GM12801 (cell line): ENCODE results near the gene LRCH1.

Source experiments
- TF ChIP-seq, protein P1 (sequence below): IDR thresholded peaks from one replicate; pipeline ENCODE4 v1.5.1; 2011; ENCODE audit warnings: control low read depth; ENCODE audit not compliant: insufficient read length; ENCODE audit errors: extremely low read depth

LRCH1 gene

GRCh38 chr13:46620029-46620428, 67.1 kb downstream of the LRCH1 start:
- TF ChIP-seq, protein P1, sequence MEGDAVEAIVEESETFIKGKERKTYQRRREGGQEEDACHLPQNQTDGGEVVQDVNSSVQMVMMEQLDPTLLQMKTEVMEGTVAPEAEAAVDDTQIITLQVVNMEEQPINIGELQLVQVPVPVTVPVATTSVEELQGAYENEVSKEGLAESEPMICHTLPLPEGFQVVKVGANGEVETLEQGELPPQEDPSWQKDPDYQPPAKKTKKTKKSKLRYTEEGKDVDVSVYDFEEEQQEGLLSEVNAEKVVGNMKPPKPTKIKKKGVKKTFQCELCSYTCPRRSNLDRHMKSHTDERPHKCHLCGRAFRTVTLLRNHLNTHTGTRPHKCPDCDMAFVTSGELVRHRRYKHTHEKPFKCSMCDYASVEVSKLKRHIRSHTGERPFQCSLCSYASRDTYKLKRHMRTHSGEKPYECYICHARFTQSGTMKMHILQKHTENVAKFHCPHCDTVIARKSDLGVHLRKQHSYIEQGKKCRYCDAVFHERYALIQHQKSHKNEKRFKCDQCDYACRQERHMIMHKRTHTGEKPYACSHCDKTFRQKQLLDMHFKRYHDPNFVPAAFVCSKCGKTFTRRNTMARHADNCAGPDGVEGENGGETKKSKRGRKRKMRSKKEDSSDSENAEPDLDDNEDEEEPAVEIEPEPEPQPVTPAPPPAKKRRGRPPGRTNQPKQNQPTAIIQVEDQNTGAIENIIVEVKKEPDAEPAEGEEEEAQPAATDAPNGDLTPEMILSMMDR, result no peak

- TF ChIP-seq, protein P1, result no peak
Measured at GRCh38 chr13:46620471-46620870, 67.5 kb downstream of the LRCH1 start.

DNA sequence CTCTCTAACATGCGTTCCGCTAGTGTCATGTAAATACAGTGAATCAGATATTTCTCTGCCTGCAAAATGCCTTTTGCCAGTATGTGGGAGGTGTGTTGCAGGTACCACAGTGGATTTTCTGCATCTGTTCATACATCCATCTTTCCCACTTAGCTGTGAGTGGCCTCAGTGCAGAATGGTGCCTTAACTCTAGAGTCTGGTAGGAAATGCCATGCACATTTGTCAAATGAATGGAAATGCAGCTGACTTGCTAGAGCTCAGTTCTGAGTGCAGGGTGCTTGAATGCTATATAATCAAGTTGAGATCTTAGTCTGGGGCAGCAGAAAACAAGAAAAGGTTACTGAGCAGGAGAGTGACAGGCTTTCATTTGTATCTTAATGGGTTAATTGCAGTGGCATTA, 68.2 kb downstream of the LRCH1 start:
- TF ChIP-seq, protein P1, result no peak

- TF ChIP-seq, protein P1, result no peak
Measured at GRCh38 chr13:46621792-46622629, 69.0 kb downstream of the LRCH1 start.

- TF ChIP-seq, protein P1, result no peak
Measured at GRCh38 chr13:46622630-46623256, 69.8 kb downstream of the LRCH1 start.

DNA sequence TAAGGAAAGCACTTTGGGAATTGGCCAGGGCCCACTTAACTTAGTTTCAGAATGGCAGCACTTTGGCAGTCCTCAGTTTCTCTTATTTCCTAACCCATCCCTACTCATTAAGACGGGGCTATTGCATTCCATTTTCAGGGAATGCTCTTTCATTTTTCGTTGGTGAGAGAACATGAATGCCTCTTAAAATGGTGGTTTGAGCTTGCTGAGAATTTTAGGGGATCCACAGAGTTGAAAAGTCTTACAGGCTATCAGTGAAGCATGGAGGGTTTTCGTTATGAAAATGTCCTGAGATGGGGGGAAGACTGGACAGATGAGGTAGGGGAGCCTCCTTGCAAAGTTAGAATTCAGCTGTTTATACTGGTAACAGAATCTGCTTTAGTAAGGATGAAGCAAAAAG, 71.4 kb downstream of the LRCH1 start:
- TF ChIP-seq, protein P1, result no peak

GRCh38 chr13:46624821-46625220, 71.9 kb downstream of the LRCH1 start:
- TF ChIP-seq, protein P1, result no peak
